Ascending aorta (tissue), 2 donors: ENCODE measurements around the gene PPP1R7. TPM values are rescaled to one million over a fixed set of nuclear protein-coding genes. Genes with fewer than 3 reads are reported as not detected.

Experiments used
- DNase-seq, 2 donors: peaks; one replicate each; pipeline ENCODE4 v3.0.0-alpha.2; 2019; ENCODE audit warnings: low spot score in 2 of 2
- H3K27ac ChIP-seq, 2 donors: fragments of 200-600 bp; sonication (generic); one replicate each; pipeline ENCODE4 v1.5.1; 2016 to 2017; ENCODE audit warnings: mild to moderate bottlenecking in 1 of 2
- H3K27me3 ChIP-seq: fragments of 200-600 bp; sonication (generic); one replicate; pipeline ENCODE4 v1.5.1; 2017
- H3K36me3 ChIP-seq, 2 donors: fragments of 200-600 bp; sonication (generic); one replicate each; pipeline ENCODE4 v1.5.1; 2016
- H3K4me1 ChIP-seq, 2 donors: fragments of 200-600 bp; sonication (generic); one replicate each; pipeline ENCODE4 v1.5.1; 2016 to 2017; ENCODE audit warnings: mild to moderate bottlenecking in 1 of 2
- H3K4me3 ChIP-seq, 2 donors: fragments of 200-600 bp; sonication (generic); one replicate each; pipeline ENCODE4 v1.5.1; 2016 to 2017; ENCODE audit warnings: mild to moderate bottlenecking in 1 of 2
- H3K9me3 ChIP-seq, 2 donors: fragments of 200-600 bp; sonication (generic); one replicate each; pipeline ENCODE4 v1.5.1; 2016
- intact Hi-C: fragments of 100-400 bp; cut with DNase I; formaldehyde crosslinking; loops from one replicate; pipeline ENCODE4 v1.15.1; 2023
- total RNA-seq: library from RNA; depleted of rRNA; stranded (reverse); fragments of >200 nt; gene quantifications from one replicate; pipeline ENCODE4 v1.1.0, GENCODE V29; 2016
- TF ChIP-seq, protein P1 (sequence below), 3 experiments: fragments of 200-600 bp in 2 of 3; fragments of 450-650 bp in 1 of 3; sonication (generic) in 2 of 3; IDR thresholded peaks; one replicate each; pipeline ENCODE4 v1.5.1; 2016 to 2019; ENCODE audit warnings: antibody characterized with exemption in 3 of 3, mild to moderate bottlenecking in 1 of 3, moderate library complexity in 1 of 3

Gene PPP1R7
- total RNA-seq, 1 donor from 2014 or later: 4.2 TPM

DNA sequence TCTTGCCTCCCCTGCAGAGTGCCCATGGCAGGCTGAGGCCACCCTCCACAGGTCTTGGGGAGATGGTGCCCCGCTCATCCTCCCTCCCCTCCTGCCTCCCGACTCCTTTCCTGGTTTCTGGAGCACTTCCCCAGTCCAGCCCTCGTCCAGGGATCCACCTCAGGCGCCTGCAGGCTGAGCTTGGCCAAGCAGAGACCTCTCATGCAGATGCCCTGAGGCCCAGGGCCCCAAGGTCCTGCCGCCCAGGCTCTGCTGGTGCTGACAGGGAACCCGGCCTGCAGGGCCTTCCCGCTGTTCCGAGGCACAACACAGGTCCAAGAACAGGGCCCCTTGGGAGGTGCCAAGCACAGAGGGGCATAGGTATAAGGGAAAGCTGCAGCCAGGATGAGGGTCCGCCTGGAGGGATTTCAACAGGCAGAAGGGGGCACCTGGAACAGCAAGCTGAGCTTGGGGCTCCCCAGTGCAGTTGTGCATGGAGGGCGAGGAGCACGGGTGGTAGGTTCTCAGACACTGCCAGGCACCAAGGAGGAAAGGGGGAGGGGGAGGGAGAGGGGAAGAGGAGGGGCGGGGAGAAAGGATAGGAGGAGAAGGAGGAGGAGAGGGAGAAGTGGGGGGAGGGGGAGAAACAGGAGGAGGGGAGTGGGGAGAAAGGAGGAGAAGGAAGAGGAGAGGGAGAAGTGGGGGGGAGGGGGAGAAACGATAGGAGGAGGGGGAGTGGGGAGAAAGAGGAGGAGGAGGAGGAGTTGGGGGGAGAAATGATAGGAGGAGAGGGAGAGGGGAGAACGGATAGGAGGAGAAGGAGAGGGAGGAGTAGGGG lies 37.0 kb downstream of the PPP1R7 start:
- intact Hi-C loops: no loop called here
- DNase-seq: no peak

DNA sequence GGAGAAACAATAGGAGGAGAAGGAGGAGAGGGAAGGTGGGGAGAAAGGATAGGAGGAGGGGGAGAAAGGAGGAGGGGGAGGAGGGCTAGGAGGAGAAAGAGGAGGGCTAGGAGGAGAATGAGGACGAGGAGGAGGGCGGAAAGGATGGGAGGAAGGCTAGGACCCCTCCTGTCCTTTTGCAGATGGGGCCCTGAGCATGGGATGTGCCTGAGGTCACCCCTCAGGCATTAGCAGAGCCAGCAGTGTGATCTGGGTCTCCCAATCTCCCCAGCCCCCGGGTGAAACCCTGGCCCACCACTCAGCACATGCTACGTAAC lies 37.6 kb downstream of the PPP1R7 start:
- intact Hi-C loops: no loop called here

More for the DNA sequence above, 37.0 kb downstream of the PPP1R7 start:
- peaks cover 10 to 13% of the 10 kb centered on the region in 2 donors for H3K36me3 ChIP-seq
- H3K27me3 ChIP-seq: no peaks in the 10 kb centered on the region
- H3K4me3 ChIP-seq: no peak overlapping the region
- H3K27ac ChIP-seq: no peak overlapping the region
- TF ChIP-seq, protein P1, sequence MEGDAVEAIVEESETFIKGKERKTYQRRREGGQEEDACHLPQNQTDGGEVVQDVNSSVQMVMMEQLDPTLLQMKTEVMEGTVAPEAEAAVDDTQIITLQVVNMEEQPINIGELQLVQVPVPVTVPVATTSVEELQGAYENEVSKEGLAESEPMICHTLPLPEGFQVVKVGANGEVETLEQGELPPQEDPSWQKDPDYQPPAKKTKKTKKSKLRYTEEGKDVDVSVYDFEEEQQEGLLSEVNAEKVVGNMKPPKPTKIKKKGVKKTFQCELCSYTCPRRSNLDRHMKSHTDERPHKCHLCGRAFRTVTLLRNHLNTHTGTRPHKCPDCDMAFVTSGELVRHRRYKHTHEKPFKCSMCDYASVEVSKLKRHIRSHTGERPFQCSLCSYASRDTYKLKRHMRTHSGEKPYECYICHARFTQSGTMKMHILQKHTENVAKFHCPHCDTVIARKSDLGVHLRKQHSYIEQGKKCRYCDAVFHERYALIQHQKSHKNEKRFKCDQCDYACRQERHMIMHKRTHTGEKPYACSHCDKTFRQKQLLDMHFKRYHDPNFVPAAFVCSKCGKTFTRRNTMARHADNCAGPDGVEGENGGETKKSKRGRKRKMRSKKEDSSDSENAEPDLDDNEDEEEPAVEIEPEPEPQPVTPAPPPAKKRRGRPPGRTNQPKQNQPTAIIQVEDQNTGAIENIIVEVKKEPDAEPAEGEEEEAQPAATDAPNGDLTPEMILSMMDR (IDR thresholded peaks at IDR 0.05): no peak
- no peaks in the 10 kb centered on the region for H3K9me3 ChIP-seq
- H3K4me1 ChIP-seq: no peaks in the 10 kb centered on the region

DNA sequence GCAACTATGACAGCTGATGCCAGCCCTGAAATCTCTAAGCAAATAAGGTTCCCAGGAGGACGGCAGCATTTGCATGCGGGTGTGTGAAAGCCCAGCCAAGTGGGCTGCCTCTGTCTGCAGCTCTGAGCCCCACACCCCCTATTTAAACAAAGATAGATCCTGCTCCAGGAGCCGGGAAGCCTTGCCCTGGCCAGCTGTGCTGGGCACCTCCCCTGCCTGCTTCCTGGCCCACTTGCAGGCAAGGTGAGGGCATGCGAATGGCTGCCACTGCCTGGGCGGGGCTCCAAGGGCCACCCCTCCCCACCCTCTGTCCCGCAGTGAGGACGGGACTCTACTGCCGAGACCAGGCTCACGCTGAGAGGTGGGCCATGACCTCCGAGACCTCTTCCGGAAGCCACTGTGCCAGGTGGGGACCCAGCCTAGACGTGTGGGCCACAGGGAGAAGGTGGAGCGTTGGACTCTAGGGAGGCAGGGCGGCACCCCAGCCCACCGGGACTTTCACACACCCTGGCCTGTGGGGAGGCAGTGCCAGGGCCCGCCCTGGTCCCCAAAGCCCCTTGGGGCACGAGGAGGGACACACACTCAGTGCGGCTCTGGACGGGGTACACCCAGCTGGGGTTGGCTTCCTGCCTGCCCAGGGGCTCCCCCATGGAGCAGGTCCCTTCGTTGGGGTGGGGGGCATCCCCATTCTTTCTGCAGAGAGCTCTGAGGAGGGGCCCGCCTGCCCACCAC lies 38.3 kb downstream of the PPP1R7 start, which contains the start of gene ANO7:
Gene ANO7 (plus strand): TSS at position 317 of the 732 bp plus-strand sequence. CDS start 1,387 bp downstream, outside the sequence.
- Histone ChIP-seq H3K27me3 (no peaks in the 10 kb centered on the region), H3K36me3 (peaks cover under 1 to 5% of the 10 kb centered on the region in 2 donors), H3K9me3 (no peaks in the 10 kb centered on the region), H3K27ac (no peak within 1 kb of the TSS), H3K4me3 (no peak within 1 kb of the TSS), H3K4me1 (no peaks in the 10 kb centered on the region)
- intact Hi-C loops: no loop called here
- no peak for DNase-seq
- TF ChIP-seq, protein P1 (IDR thresholded peaks at IDR 0.05): no peak

More for the DNA sequence above, 37.6 kb downstream of the PPP1R7 start:
- no peaks in the 10 kb centered on the region for H3K27me3 ChIP-seq
- TF ChIP-seq, protein P1 (IDR thresholded peaks at IDR 0.05): no peak
- no peak for DNase-seq
- no peaks in the 10 kb centered on the region for H3K4me1 ChIP-seq
- no peaks in the 10 kb centered on the region for H3K9me3 ChIP-seq
- no peak overlapping the region for H3K4me3 ChIP-seq
- H3K36me3 ChIP-seq: peaks cover 5 to 10% of the 10 kb centered on the region in 2 donors
- H3K27ac ChIP-seq: no peak overlapping the region

DNA sequence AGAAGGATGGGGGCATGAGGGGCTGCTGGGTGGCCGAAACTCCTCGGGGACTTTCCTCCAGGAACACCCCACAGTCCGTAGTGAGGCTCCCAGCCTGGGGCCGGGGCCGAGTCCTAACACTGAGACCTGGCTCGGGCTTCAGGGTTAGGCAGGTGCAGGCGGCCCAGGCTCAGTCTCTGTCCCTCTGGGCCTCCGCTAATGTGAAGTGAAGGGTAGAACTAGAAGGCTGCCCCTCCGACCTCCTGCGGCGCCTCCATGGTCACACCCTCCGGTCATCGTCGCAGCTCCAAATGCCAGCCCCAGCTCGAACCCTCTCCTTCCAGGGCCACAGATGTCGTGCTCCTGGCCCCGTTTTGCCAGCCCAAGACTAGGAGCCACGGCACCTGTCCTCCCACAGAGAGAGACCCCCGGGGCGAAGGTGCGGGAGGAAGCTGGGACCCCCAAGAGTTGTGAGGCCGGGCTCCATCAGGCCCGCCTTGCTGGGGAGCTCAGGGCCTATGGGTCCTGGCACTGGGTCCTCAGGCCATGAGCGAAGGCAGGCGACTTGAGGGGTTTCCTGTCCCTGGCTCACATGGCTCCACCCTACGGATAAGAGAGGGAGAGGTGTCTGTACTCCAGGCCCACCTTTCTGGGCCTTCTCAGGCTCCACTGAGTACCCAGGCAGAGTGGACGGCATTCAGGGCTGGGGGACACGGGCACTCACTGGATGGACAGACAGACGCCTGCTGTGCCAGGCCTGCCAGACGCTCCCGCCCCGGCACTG lies 39.0 kb downstream of the PPP1R7 start:
- Histone ChIP-seq H3K4me1 (no peaks in the 10 kb centered on the region), H3K36me3 (no peaks in the 10 kb centered on the region), H3K9me3 (no peaks in the 10 kb centered on the region), H3K4me3 (no peak overlapping the region), H3K27ac (no peak overlapping the region), H3K27me3 (no peaks in the 10 kb centered on the region)
- TF ChIP-seq, protein P1 (IDR thresholded peaks at IDR 0.05): no peak
- DNase-seq: no peak
- intact Hi-C loops: no loop called here

DNA sequence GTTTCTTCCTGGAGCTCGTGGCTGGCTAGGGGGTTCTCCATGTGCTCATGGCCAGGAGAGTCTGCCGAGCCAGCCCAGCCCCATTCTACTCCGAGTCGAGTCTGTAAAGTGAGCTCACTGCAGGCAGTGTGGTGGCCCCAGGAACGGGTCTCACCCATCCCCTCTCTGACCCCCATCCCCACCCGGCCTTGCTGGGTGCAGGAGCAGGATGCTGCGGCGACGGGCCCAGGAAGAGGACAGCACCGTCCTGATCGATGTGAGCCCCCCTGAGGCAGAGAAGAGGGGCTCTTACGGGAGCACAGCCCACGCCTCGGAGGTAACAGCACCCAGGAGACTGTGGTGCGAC lies 39.6 kb downstream of the PPP1R7 start:
- TF ChIP-seq, protein P1 (IDR thresholded peaks at IDR 0.05): no peak
- no peak overlapping the region for H3K27ac ChIP-seq
- H3K27me3 ChIP-seq: no peaks in the 10 kb centered on the region
- H3K36me3 ChIP-seq: no peaks in the 10 kb centered on the region
- intact Hi-C loops: no loop called here
- H3K9me3 ChIP-seq: no peaks in the 10 kb centered on the region
- no peak overlapping the region for H3K4me3 ChIP-seq
- H3K4me1 ChIP-seq: no peaks in the 10 kb centered on the region
- no peak for DNase-seq
